Measurements from ENCODE around the gene RAD51B. TPM values are rescaled to one million over a fixed set of nuclear protein-coding genes. Genes with fewer than 3 reads are reported as not detected.
A peak's percentile ranks its signal among the peaks of the same experiment; 100 is the strongest.

The RAD51B gene
- total RNA-seq, 6 donors from 2014 or later = 10.6 to 63.9 (median 18.4) TPM

DNA sequence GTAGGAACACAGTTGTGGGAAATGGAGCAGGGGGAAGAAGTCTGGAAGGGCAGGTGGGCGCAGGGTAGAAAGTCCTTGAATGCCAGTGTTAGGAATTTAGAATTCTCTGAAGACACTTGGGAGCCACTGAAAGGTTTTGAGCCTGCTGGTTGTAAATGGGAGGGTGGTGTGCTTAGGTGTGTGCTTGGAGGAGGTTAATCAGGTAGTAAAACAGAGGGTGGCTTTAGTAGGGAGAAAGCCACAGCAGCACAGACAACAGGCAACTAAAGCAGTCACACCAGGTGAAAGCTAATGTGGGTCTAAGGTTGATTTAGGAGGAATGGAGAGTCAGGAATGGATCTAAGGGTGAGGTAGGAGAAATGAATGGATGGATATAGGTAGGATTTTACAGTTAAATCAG is 588.2 kb downstream of the RAD51B start:
- H3K4me3 ChIP-seq = no peak overlapping the region
- no peaks in the 10 kb centered on the region for H3K27me3 ChIP-seq
- H3K9me3 ChIP-seq = no peaks in the 10 kb centered on the region
- TF ChIP-seq EP300 (IDR thresholded peaks at IDR 0.05) (no peak), POLR2AphosphoS5 (IDR thresholded peaks at IDR 0.05) (no peak), POLR2A (IDR thresholded peaks at IDR 0.05) (no peak)
- TF ChIP-seq, protein P1, sequence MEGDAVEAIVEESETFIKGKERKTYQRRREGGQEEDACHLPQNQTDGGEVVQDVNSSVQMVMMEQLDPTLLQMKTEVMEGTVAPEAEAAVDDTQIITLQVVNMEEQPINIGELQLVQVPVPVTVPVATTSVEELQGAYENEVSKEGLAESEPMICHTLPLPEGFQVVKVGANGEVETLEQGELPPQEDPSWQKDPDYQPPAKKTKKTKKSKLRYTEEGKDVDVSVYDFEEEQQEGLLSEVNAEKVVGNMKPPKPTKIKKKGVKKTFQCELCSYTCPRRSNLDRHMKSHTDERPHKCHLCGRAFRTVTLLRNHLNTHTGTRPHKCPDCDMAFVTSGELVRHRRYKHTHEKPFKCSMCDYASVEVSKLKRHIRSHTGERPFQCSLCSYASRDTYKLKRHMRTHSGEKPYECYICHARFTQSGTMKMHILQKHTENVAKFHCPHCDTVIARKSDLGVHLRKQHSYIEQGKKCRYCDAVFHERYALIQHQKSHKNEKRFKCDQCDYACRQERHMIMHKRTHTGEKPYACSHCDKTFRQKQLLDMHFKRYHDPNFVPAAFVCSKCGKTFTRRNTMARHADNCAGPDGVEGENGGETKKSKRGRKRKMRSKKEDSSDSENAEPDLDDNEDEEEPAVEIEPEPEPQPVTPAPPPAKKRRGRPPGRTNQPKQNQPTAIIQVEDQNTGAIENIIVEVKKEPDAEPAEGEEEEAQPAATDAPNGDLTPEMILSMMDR (IDR thresholded peaks at IDR 0.05) = no peak
- no peaks in the 10 kb centered on the region for H3K36me3 ChIP-seq
- peaks cover 15 to 20% (median 16%) of the 10 kb centered on the region in 4 donors for H3K4me1 ChIP-seq
- WGBS, 2 donors = 85 to 97% methylated on average over 1 of the region's 1 CpG
- no peak overlapping the region for H3K27ac ChIP-seq
- ATAC-seq (ENCODE audit: low FRiP score in 2 of 2) (no peak), DNase-seq (no peak)

- Histone ChIP-seq H3K27me3 (no peaks in the 10 kb centered on the region), H3K27ac (no peak overlapping the region), H3K36me3 (no peaks in the 10 kb centered on the region), H3K4me3 (no peak overlapping the region), H3K9me3 (no peaks in the 10 kb centered on the region), H3K4me1 (peaks cover 10 to 16% (median 13%) of the 10 kb centered on the region in 4 donors)
- ATAC-seq (ENCODE audit: low FRiP score in 2 of 2) = peak in 1 of 2 donors; percentile 40
- 89 to 91% methylated on average over 4 of the region's 4 CpGs for WGBS, 2 donors
- TF ChIP-seq, protein P1 (IDR thresholded peaks at IDR 0.05) = no peak
- TF ChIP-seq POLR2A (IDR thresholded peaks at IDR 0.05) = no peak
- no peak for TF ChIP-seq EP300 (IDR thresholded peaks at IDR 0.05)
- TF ChIP-seq POLR2AphosphoS5 (IDR thresholded peaks at IDR 0.05) = no peak
- DNase-seq = no peak
These were observed 589.1 kb downstream of the RAD51B start for GRCh38 chr14:68408680-68409079.

GRCh38 chr14:68409387-68409786 is 589.8 kb downstream of the RAD51B start:
- peak in 1 of 2 donors; percentile 36 for ATAC-seq (ENCODE audit: low FRiP score in 2 of 2)
- no peak overlapping the region for H3K27ac ChIP-seq
- peaks cover 4 to 15% (median 7%) of the 10 kb centered on the region in 4 donors for H3K4me1 ChIP-seq
- no peak for DNase-seq
- no peaks in the 10 kb centered on the region for H3K36me3 ChIP-seq
- TF ChIP-seq, protein P1 (IDR thresholded peaks at IDR 0.05) = no peak
- no peak for TF ChIP-seq POLR2AphosphoS5 (IDR thresholded peaks at IDR 0.05)
- H3K9me3 ChIP-seq = no peaks in the 10 kb centered on the region
- no peak overlapping the region for H3K4me3 ChIP-seq
- H3K27me3 ChIP-seq = no peaks in the 10 kb centered on the region

GRCh38 chr14:68412505-68413465 is 593.2 kb downstream of the RAD51B start:
- no peaks in the 10 kb centered on the region for H3K27me3 ChIP-seq
- no peaks in the 10 kb centered on the region for H3K9me3 ChIP-seq
- no peak for ATAC-seq (ENCODE audit: low FRiP score in 2 of 2)
- H3K4me1 ChIP-seq = peaks cover 0 to 8% (median 2%) of the 10 kb centered on the region in 4 donors
- TF ChIP-seq, protein P1 (IDR thresholded peaks at IDR 0.05) = no peak
- TF ChIP-seq EP300 (IDR thresholded peaks at IDR 0.05) (no peak), POLR2AphosphoS5 (IDR thresholded peaks at IDR 0.05) (no peak), POLR2A (IDR thresholded peaks at IDR 0.05) (no peak)
- no peak for DNase-seq
- H3K27ac ChIP-seq = no peak overlapping the region
- H3K36me3 ChIP-seq = no peaks in the 10 kb centered on the region
- 86 to 90% methylated on average over 4 of the region's 4 CpGs for WGBS, 2 donors
- H3K4me3 ChIP-seq = no peak overlapping the region

Measured in upper lobe of left lung (tissue), 6 donors.